Motor neuron (in vitro differentiated cells): ENCODE measurements around the gene GGT1. TPM values are rescaled to one million over a fixed set of nuclear protein-coding genes. Genes with fewer than 3 reads are reported as not detected.
"Not testable (repeated sequence)": the region's sequence is repeated elsewhere in the genome, so short reads cannot be mapped to it uniquely, and the experiment has no call there.

Experiments
- ATAC-seq, 8 experiments: fragments of 200-7000 bp; cut with Tn5 transposase; replicated peaks in 6 of 8; 2 replicates each; pipeline ENCODE4 v1.8.0; 2021; ENCODE audit warnings: mild to moderate bottlenecking in 8 of 8, moderate library complexity in 8 of 8
- H3K27ac ChIP-seq, 2 donors: fragments of 250-450 bp; sonication (Bioruptor Pico); 2 replicates each; pipeline ENCODE4 v1.9.0; 2021; ENCODE audit warnings: antibody characterized with exemption in 2 of 2, mild to moderate bottlenecking in 2 of 2, moderate library complexity in 1 of 2
- H3K4me1 ChIP-seq, 2 donors: fragments of 250-450 bp; sonication (Bioruptor Pico); replicated peaks in 1 of 2; 2 replicates each; pipeline ENCODE4 v1.6.1; 2021; ENCODE audit warnings: antibody characterized with exemption in 2 of 2, mild to moderate bottlenecking in 2 of 2, moderate library complexity in 1 of 2
- H3K4me3 ChIP-seq, 5 donors: fragments of 250-450 bp; sonication (Bioruptor Pico); 2 replicates each; pipeline ENCODE4 v1.9.0; 2021; ENCODE audit warnings: antibody characterized with exemption in 5 of 5, mild to moderate bottlenecking in 5 of 5, moderate library complexity in 4 of 5
- WGBS, 10 experiments: fragments of 450-650 bp; shearing (Covaris generic); methylation state at CpG; one replicate each; pipeline ENCODE4 v1.0.0; 2022; 5-methylcytosine and 5-hydroxymethylcytosine counted together
- in situ Hi-C, 9 experiments: fragments of 400-800 bp; cut with MboI; loops; one replicate each; pipeline ENCODE4 v1.15.0; 2021; ENCODE audit warnings: low sequenced_read_pairs in 9 of 9, low pct_unique_long_range_greater_than_20kb in 2 of 9; ENCODE audit not compliant: unreplicated experiment in 9 of 9
- total RNA-seq, 8 experiments: library from RNA; unstranded; fragments of 300-600 nt; gene quantifications; 2 replicates each; pipeline versions ENCODE4 v1.2.3 to v1.2.4, GENCODE V29; 2022

GGT1 gene
- total RNA-seq, 8 experiments from 2014 or later: 0.97 to 5.9 (median 1.9) TPM

- H3K4me1 ChIP-seq, H3K4me3 ChIP-seq, in situ Hi-C loops, H3K27ac ChIP-seq: not testable (repeated sequence)
- no CpG with 5 or more reads among the region's 11 CpGs for WGBS, 10 experiments
- ATAC-seq: peak in 1 of 8 experiments; percentile 9
These were observed 41.4 kb downstream of the GGT1 start for GRCh38 chr22:24644409-24644808.

GRCh38 chr22:24645408-24646399 lies 42.7 kb downstream of the GGT1 start:
- peak overlapping the region; percentile 68 to 80 for H3K27ac ChIP-seq
- H3K4me3 ChIP-seq, in situ Hi-C loops, H3K4me1 ChIP-seq: not testable (repeated sequence)
- ATAC-seq: peak in 5 of 8 experiments; percentile 90 to 94 (median 93)
- WGBS, 10 experiments: no CpG with 5 or more reads among the region's 21 CpGs

- H3K4me3 ChIP-seq, in situ Hi-C loops, ATAC-seq, H3K4me1 ChIP-seq: not testable (repeated sequence)
- peak overlapping the region; percentile 43 to 82 for H3K27ac ChIP-seq
- WGBS, 10 experiments: no CpG with 5 or more reads among the region's 19 CpGs
These were observed 43.8 kb downstream of the GGT1 start for GRCh38 chr22:24646756-24647155.

- H3K27ac ChIP-seq, ATAC-seq, H3K4me3 ChIP-seq, H3K4me1 ChIP-seq, in situ Hi-C loops: not testable (repeated sequence)
- no CpG with 5 or more reads among the region's 4 CpGs for WGBS, 10 experiments
These were observed 46.4 kb downstream of the GGT1 start for GRCh38 chr22:24649371-24649770.

- H3K4me3 ChIP-seq, ATAC-seq, H3K27ac ChIP-seq, H3K4me1 ChIP-seq, in situ Hi-C loops: not testable (repeated sequence)
- WGBS, 10 experiments: no CpG with 5 or more reads among the region's 10 CpGs
These were observed 47.9 kb downstream of the GGT1 start for GRCh38 chr22:24650884-24651283.

- in situ Hi-C loops, H3K4me1 ChIP-seq, H3K4me3 ChIP-seq, H3K27ac ChIP-seq: not testable (repeated sequence)
- peak in 1 of 8 experiments; percentile 61 for ATAC-seq
- WGBS, 10 experiments: 40% methylated on average over 1 of the region's 3 CpGs; no CpG with 5 or more reads in 9 of the 10 experiments
These were observed 62.4 kb downstream of the GGT1 start for GRCh38 chr22:24665395-24665794.

- in situ Hi-C loops, H3K27ac ChIP-seq, H3K4me1 ChIP-seq, ATAC-seq, H3K4me3 ChIP-seq: not testable (repeated sequence)
- WGBS, 10 experiments: no CpG with 5 or more reads among the region's 10 CpGs
These were observed 64.9 kb downstream of the GGT1 start for GRCh38 chr22:24667904-24668303.

GRCh38 chr22:24672532-24672931 lies 69.5 kb downstream of the GGT1 start:
- H3K27ac ChIP-seq, in situ Hi-C loops, H3K4me3 ChIP-seq, H3K4me1 ChIP-seq, ATAC-seq: not testable (repeated sequence)
- WGBS, 10 experiments: no CpG with 5 or more reads among the region's 2 CpGs

Other genes starting within 250 kb of the GGT1 start
- 1 to 10 TPM in 7 of 8 experiments, under 1 TPM in 1; 0.20 to 3.4 (median 2.1) TPM for gene ADORA2A, start 175.6 kb upstream of the GGT1 start, total RNA-seq
- gene UPB1, start 107.9 kb upstream of the GGT1 start, total RNA-seq: under 1 TPM; 0.10 to 0.95 (median 0.32) TPM
- gene GUCD1, start 48.1 kb upstream of the GGT1 start, total RNA-seq: 10 to 100 TPM; 24.1 to 96.2 (median 43.5) TPM
- gene SNRPD3, start 47.2 kb upstream of the GGT1 start, total RNA-seq: 100 to 1,000 TPM in 7 of 8 experiments, 10 to 100 TPM in 1; 83.9 to 206 (median 150) TPM
- gene LRRC75B, start 10.1 kb upstream of the GGT1 start, total RNA-seq: 10 to 100 TPM in 4 of 8 experiments, 1 to 10 TPM in 4; 2.0 to 14.4 (median 10.4) TPM
- under 1 TPM in 1 of 8 experiments, not detected in 7; 0.21 TPM for gene PIWIL3, start 171.5 kb downstream of the GGT1 start, total RNA-seq
- 1 to 10 TPM in 5 of 8 experiments, under 1 TPM in 2, not detected in 1; 0.07 to 6.8 (median 2.2) TPM for gene SGSM1, start 203.0 kb downstream of the GGT1 start, total RNA-seq